Measurements from ENCODE around the gene APOA4. TPM values are rescaled to one million over a fixed set of nuclear protein-coding genes. Genes with fewer than 3 reads are reported as not detected.

The APOA4 gene
- total and polyA plus RNA-seq, 7 donors: 0.04 to 5.3 (median 3.0) TPM; not detected in 4

DNA sequence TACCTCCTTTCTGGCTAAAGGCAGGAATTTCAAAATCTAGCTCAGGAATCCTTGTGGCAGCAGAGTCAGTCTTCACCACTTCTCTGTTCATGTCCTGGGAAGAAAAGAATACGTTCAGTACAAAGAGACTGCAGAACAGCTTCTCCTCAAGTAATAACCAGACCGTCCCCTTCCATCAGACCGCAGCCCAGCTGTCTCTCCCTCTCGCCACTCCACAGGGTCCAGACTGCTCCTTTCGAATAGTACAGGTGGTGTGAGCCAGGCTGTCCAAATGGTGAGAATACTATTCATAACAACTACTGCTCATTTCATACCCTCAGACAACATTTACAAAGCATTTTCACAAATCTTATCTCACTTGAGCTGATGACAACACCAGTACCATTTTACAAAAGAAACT lies 36.1 kb downstream of the APOA4 start:
- intact Hi-C loops (cut with DNase I): loop anchor here (5.0 kb wide), 1 partner anchor 440 kb away; no protein-coding TSS in a partner anchor
- 52 to 64% methylated on average over 5 of the region's 5 CpGs for WGBS, 2 donors
- Histone ChIP-seq H3K4me3 (peak overlapping the region; percentile 86 to 97 (median 93)), H3K9me3 (no peaks in the 10 kb centered on the region), H3K4me1 (peaks cover 0 to 29% (median 20%) of the 10 kb centered on the region in 4 donors), H3K36me3 (peaks cover 18 to 47% (median 30%) of the 10 kb centered on the region in 4 donors), H3K27ac (peak overlapping the region in 2 of 4 donors; percentile 88 to 90), H3K27me3 (no peaks in the 10 kb centered on the region)
- no peak for TF ChIP-seq POLR2AphosphoS5 (IDR thresholded peaks at IDR 0.05)
- TF ChIP-seq POLR2A (IDR thresholded peaks at IDR 0.05): no peak
- TF ChIP-seq EP300 (IDR thresholded peaks at IDR 0.05): no peak
- TF ChIP-seq, protein P1, sequence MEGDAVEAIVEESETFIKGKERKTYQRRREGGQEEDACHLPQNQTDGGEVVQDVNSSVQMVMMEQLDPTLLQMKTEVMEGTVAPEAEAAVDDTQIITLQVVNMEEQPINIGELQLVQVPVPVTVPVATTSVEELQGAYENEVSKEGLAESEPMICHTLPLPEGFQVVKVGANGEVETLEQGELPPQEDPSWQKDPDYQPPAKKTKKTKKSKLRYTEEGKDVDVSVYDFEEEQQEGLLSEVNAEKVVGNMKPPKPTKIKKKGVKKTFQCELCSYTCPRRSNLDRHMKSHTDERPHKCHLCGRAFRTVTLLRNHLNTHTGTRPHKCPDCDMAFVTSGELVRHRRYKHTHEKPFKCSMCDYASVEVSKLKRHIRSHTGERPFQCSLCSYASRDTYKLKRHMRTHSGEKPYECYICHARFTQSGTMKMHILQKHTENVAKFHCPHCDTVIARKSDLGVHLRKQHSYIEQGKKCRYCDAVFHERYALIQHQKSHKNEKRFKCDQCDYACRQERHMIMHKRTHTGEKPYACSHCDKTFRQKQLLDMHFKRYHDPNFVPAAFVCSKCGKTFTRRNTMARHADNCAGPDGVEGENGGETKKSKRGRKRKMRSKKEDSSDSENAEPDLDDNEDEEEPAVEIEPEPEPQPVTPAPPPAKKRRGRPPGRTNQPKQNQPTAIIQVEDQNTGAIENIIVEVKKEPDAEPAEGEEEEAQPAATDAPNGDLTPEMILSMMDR (IDR thresholded peaks at IDR 0.05): no peak
- no peak for DNase-seq

DNA sequence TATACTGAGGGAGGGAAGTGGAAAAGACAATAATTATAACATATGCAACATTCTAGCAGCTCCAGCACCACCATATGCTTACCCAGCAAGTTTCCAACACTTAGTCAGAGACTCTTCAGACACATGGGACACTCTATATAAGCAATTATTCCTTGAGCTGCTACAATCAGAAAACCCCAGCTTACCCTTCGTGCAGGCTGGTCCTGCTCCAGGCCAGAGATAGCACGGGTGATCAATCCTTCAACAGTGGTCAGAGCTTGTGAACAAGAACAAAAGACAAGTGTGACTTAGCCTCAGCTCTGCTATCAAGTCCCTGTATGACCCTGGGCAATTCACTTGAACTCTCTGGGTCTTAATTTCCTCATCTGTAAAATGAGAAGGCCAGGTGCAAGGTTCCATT lies 36.8 kb downstream of the APOA4 start:
- H3K27ac ChIP-seq: no peak overlapping the region
- peaks cover 0 to 25% (median 16%) of the 10 kb centered on the region in 4 donors for H3K4me1 ChIP-seq
- no peak for DNase-seq
- no peaks in the 10 kb centered on the region for H3K9me3 ChIP-seq
- TF ChIP-seq, protein P1 (IDR thresholded peaks at IDR 0.05): no peak
- intact Hi-C loops (cut with DNase I): loop anchor here (5.0 kb wide), 1 partner anchor 441 kb away; no protein-coding TSS in a partner anchor
- peaks cover 18 to 53% (median 31%) of the 10 kb centered on the region in 4 donors for H3K36me3 ChIP-seq
- no peak overlapping the region for H3K4me3 ChIP-seq
- no peaks in the 10 kb centered on the region for H3K27me3 ChIP-seq
- WGBS, 2 donors: 87 to 92% methylated on average over 2 of the region's 2 CpGs

DNA sequence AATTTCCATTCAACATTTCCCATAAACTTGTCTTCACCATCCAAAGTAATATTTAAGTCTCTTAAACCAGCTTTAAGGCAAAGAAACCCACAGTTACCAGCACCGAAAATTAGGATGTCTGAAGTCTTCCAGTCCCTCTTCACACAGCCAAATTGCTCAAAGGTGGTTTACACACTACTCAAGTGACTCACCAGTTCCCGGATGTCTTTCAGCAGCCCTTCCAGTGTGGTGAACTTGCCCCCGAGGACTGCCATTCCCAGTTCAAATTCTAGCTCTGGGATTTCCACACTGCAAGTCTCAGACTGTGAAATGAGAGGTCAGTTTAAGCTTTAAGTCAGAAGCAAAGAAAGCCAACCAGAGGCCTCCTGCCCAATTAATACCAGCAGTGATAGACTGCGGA lies 40.4 kb downstream of the APOA4 start:
- Histone ChIP-seq H3K4me1 (peaks cover 0 to 14% (median 12%) of the 10 kb centered on the region in 4 donors), H3K27me3 (no peaks in the 10 kb centered on the region), H3K4me3 (no peak overlapping the region), H3K9me3 (no peaks in the 10 kb centered on the region), H3K36me3 (peaks cover 31 to 89% (median 49%) of the 10 kb centered on the region in 4 donors), H3K27ac (no peak overlapping the region)
- intact Hi-C loops (cut with DNase I): no loop called here
- WGBS, 2 donors: 85 to 91% methylated on average over 4 of the region's 4 CpGs
- TF ChIP-seq POLR2A (IDR thresholded peaks at IDR 0.05) (no peak), EP300 (IDR thresholded peaks at IDR 0.05) (no peak)
- no peak for DNase-seq

DNA sequence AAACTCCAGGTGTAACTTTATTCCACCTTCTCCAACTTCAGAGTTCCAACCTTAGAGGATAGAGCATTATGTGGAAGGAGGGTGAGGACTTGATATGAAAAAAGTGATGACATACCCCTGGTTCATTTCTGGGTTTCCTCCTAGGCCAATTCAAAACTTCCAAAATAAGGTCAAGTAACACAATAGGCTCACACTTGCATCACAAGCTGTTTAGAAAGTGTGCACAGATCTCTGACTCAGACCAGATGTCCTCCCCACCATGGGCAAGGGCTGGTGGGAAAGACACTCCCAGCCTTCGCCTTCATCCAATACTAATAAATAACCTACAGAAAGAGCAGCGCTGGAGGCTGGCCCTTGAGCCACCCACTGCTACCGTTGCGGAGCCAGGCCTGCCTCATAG lies 44.5 kb downstream of the APOA4 start:
- TF ChIP-seq, protein P1 (IDR thresholded peaks at IDR 0.05): no peak
- TF ChIP-seq POLR2A (IDR thresholded peaks at IDR 0.05) (no peak), EP300 (IDR thresholded peaks at IDR 0.05) (no peak), POLR2AphosphoS5 (IDR thresholded peaks at IDR 0.05) (no peak)
- 94 to 97% methylated on average over 4 of the region's 4 CpGs for WGBS, 2 donors

DNA sequence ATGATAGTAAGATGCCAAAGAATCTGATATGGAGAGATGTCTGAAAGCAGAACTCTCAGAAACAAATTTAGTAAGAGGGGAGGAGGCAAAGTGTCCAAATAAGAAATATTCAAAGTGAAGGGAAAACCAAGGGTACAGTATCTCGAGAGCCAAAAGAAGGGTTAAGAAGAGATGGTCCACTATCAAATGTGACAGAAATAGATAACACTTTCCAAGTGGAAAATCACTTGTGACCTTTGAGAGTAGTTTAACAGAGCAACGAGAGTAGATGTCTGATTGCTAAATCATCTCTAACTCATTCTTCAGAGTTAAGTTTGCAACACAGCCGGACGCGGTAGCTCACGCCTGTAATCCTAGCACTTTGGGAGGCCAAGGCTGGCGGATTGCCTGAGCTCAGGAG lies 46.0 kb downstream of the APOA4 start:
- peaks cover 13 to 65% (median 25%) of the 10 kb centered on the region in 4 donors for H3K36me3 ChIP-seq
- H3K27ac ChIP-seq: no peak overlapping the region
- WGBS, 2 donors: 85 to 87% methylated on average over 7 of the region's 7 CpGs
- no peak overlapping the region for H3K4me3 ChIP-seq
- H3K27me3 ChIP-seq: no peaks in the 10 kb centered on the region
- no peak for DNase-seq
- intact Hi-C loops (cut with DNase I): no loop called here
- TF ChIP-seq POLR2A (IDR thresholded peaks at IDR 0.05): no peak
- no peaks in the 10 kb centered on the region for H3K9me3 ChIP-seq
- peaks cover 0 to 9% (median 5%) of the 10 kb centered on the region in 4 donors for H3K4me1 ChIP-seq

More for the DNA sequence above, 44.5 kb downstream of the APOA4 start:
- intact Hi-C loops (cut with DNase I): no loop called here
- H3K27ac ChIP-seq: no peak overlapping the region
- H3K4me1 ChIP-seq: peaks cover 0 to 3% (median 1%) of the 10 kb centered on the region in 4 donors
- no peak for DNase-seq
- H3K4me3 ChIP-seq: no peak overlapping the region
- H3K9me3 ChIP-seq: no peaks in the 10 kb centered on the region
- H3K27me3 ChIP-seq: no peaks in the 10 kb centered on the region
- peaks cover 19 to 80% (median 36%) of the 10 kb centered on the region in 4 donors for H3K36me3 ChIP-seq

DNA sequence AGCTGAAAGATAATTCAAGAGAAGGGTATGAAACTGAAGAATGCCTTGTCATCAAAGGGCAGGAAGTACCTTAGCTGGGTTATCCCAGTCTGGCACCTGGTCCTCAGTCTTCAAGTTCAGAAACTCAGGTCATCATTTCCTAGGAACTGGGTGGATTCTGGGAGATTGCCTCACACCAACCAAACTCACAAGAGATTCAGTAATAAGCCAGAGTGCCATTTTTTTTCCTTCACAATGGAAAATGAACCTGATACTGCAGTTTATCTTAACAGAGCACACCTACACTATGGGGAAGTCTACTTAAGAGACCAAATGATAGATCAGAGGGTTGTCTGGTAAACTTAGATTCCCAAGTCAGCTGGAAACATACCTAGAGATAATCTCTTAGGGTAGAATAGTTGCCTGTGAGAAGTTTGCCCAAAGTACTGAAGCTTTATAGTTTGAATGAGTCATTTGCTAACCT lies 46.6 kb downstream of the APOA4 start:
- H3K9me3 ChIP-seq: no peaks in the 10 kb centered on the region
- no peak for DNase-seq
- H3K27me3 ChIP-seq: no peaks in the 10 kb centered on the region
- no peak for TF ChIP-seq POLR2AphosphoS5 (IDR thresholded peaks at IDR 0.05)
- TF ChIP-seq, protein P1 (IDR thresholded peaks at IDR 0.05): no peak
- TF ChIP-seq POLR2A (IDR thresholded peaks at IDR 0.05): no peak
- no peak for TF ChIP-seq EP300 (IDR thresholded peaks at IDR 0.05)
- H3K36me3 ChIP-seq: peaks cover 13 to 60% (median 24%) of the 10 kb centered on the region in 4 donors
- intact Hi-C loops (cut with DNase I): no loop called here
- peaks cover 0 to 14% (median 10%) of the 10 kb centered on the region in 4 donors for H3K4me1 ChIP-seq
- H3K4me3 ChIP-seq: no peak overlapping the region
- H3K27ac ChIP-seq: no peak overlapping the region

Data from sigmoid colon (tissue), 7 donors.